ENCODE measurements around the gene LRRK1.
"Not testable (repeated sequence)": the region's sequence is repeated elsewhere in the genome, so short reads cannot be mapped to it uniquely, and the experiment has no call there.

The LRRK1 gene

DNA sequence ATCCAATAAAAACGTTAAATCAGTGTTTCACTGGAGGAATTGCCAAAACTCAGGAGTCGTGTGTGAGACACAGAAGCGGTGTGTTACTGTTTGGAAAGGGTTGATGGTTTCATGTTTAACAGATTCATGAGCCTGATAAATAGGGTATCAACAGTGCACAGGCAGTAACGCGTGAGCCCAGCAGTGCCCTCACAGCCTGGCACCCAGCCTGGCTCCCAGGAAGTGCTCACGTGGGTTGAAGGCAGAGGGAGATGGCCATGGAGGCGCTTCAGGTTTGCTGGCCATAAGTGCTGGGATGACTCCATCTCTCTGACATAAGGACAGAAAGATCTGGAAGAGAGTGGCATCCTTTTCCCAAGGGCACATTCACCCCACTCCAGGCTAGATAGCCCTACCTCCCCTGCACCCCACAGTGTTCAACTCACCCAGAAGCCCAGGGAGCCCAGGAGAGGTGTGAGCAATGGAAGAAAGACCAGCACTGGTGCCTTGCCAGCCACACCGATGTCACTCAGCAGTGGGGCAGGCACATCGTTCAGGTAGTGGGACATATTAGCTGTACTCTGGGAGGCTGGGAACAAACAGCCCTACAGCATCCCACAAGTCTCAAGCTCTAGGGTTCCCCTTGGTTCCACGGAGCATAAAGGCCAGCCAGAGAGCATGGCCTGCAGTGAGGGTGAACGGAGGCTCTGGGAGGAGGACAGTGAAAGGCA is 164.3 kb downstream of the LRRK1 start:
- DNase-seq: no peak

DNA sequence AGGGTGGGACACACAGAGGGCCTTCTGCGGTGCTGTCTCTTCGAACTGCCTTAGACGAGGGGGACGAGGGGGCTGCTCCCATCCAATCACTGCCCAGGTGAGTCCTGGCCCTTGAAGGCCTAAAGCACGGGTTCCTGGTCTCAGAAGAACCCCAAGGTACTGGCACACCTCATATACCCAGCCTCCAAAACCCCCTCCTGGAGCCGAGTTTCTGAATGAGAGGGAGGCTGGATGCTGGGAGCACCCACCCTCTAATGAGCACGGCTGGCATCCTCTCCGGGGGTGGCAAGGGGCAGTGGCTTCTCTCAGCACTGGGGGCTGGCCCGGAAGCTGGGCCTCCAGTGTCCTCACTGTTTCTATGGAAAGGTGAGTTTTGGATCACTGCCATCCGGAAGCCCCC is 165.6 kb downstream of the LRRK1 start:
- no peak for DNase-seq

- no peak for DNase-seq
Measured at GRCh38 chr15:101085311-101085700, 166.1 kb downstream of the LRRK1 start.

GRCh38 chr15:101086394-101087171 is 167.4 kb downstream of the LRRK1 start:
- no peak for DNase-seq

GRCh38 chr15:101087172-101087769 is 168.1 kb downstream of the LRRK1 start:
- DNase-seq: no peak

- DNase-seq: no peak
Measured at GRCh38 chr15:101088271-101088670, 169.1 kb downstream of the LRRK1 start.

DNA sequence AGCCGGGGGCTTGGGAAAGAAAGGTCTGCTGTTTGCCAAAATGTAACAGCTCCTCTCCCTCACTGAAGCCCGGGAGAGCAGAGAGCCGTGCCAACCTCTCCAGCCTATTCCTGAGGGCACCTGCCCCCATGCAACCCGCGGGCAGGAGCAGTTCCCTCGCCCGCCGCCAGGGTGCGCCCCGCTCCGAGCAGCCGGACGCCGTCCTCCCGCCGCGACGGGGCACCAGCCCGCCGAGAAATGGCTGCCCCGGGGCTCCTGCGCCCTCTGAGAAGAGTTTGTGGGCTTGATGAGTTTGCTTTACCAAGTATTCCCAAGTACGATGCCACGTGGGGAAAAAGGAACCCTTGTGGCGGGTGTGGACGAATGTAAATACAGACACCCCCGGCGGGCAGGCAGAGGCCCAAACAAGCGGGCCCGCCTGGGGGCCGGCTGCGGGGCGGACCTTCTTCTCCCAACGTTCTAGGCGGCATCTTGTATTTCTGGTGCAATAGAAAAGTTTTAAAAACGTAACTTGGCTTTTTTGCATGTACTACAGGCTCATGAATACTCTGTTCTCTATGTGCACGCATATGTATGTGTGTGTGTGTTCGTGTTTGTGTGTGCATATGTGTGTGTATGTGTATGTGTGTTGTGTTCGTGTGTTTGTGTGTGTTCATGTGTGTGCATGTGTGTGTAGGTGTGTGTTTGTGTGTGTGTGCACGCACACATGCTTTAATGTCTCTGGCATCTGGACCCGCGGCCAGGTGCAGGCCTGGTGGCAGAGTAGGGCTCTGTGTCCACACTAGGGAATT is 169.8 kb downstream of the LRRK1 start:
- DNase-seq: peak; percentile 22

DNA sequence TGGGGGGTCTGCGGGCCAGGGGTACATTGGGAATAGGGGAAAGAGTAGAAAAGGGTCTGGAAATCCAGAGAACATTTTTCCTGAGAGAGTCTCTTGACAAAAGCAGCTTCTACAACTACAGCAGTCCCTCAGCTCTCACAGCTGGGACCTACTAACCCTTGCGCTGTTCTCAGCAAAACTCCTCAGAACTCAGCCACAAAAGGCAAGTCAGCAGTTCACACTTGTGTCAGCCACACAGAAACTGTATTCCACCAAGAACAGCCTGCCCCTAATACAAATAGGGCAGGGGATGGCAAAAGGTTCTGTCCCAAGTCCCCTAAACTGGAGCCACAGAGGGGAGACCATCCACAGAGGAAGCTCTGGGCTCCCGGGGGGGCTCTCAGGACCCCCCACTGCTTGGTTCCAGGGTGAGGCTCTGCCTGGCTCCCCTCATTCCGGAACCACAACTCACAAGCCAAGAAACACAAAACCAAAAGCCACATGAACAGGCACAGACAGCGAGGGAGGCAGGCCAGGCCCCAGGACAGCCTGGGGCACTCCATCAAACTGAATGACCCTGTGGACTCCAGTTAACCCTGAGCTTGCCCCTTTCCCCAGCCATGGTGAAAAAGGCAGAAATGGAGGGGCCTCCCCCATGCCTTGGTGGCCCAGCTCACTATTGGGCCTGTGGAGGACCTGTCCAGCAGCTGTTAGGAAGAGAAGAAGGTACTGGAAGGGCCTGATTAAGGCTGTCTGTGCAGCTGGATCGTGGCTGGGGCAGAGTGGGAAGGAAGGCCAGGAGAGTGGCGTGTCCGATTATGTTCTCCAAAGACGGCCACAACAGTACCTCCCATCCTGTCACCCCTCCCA is 170.6 kb downstream of the LRRK1 start:
- DNase-seq: no peak

DNA sequence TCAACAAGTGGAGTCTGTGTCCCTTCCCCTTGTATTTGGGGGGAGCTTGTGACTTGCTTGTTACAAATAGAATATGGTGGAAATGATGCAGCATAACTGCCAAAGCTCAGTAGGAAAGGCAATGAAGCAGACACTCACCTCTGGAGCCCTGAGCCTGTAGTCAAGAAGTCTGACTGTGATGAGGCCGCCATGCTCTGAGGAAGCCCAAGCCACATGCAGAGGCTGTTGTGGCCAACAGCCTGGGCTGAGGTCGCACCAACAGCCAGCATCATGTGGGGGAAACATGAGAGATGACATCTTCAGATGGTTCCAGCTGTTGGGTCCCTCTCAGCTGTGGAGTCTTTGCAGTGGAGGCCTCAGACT is 171.3 kb downstream of the LRRK1 start:
- no peak for DNase-seq

DNA sequence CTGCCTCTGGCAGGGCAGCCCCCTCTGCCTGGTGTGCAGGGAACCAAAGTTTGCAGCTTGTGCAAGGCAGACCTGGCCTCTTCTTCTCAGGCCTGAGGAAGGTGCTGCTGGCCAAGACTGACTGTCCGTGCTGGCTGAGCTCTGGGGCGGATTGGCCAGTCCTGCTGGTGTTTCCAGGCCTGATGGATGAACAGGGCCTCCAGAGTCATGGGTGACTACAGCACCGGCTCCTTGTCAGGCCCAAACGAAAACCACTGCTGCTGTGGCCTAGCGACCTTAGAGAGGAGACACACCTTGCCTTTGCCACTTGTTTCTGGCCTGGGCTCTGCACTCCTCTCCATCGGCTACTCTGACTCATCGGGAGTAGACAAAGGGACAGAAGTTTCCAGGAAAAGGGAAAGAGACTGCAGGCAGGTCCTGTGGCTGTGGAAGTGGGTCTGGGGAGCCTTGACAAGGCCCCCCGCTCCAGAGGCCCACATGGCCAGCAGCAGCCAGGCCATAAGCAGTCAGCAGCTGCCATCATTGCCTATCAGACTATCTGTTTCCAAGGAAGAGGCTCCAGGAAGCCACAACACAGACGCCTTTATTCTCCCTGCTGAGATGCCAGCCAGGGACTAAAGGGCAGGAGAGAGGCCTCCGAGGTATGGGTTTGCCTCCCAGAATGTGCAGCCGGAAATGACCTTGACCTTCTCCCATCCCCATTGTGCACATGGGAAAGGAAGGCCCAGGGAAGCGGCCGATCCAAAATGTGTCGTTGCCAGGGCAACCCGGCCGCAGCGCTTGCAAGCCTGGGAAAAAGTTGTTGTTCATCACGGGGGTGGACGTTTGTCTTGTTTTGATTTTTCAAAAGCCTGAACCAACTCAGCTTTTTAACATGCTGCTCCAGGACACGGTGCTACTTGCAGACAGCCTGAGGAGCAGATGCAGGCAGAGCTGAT is 172.2 kb downstream of the LRRK1 start:
- no peak for DNase-seq

DNA sequence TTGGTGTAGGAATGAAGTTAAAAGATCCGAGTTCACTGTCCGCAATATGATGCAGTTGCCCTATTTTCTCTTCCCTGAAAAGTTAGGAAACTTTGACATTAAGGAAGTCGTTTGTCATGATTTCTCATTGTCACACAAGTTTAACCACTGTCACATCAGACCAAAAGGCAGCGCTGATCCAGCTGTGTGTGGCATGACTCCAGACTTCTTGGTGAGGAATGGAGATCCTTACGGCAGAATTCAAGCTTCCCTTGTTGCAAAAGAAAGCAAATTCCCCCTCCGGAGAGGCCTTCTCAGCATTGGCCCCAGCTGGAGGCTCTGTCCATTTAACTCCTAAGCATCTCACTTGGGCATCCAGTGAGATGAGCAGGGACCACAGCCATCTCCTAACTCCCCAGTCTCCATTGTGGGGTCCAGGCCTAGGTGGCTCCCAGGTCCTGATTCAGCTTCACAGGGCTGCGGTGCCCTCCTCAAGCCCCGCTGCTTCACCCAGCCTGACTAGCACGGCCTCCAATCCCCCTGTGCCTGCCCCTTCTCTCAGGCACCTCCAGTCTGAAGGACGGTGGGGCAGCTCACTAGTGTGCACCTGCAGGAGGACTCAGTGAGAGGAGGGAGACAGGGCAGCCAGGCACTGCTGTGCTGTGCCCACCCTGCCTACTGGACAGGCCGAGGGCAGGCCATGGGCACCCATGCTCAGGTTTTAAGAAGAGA is 173.2 kb downstream of the LRRK1 start:
- DNase-seq: no peak

GRCh38 chr15:101092867-101093202 is 173.7 kb downstream of the LRRK1 start:
- DNase-seq: no peak

GRCh38 chr15:101093958-101094357 is 174.8 kb downstream of the LRRK1 start:
- DNase-seq: no peak

DNA sequence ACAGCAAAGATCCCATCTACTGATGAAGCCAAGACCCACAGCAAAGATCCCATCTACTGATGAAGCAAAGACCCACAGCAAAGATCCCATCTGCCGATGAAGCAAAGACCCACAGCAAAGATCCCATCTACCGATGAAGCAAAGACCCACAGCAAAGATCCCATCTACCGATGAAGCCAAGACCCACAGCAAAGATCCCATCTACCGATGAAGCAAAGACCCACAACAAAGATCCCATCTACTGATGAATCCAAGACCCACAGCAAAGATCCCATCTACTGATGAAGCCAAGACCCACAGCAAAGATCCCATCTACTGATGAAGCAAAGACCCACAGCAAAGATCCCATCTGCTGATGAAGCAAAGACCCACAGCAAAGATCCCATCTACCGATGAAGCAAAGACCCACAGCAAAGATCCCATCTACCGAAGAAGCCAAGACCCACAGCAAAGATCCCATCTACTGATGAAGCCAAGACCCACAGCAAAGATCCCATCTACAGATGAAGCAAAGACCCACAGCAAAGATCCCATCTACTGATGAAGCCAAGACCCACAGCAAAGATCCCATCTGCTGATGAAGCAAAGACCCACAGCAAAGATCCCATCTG is 176.7 kb downstream of the LRRK1 start:
- not testable (repeated sequence) for DNase-seq

DNA sequence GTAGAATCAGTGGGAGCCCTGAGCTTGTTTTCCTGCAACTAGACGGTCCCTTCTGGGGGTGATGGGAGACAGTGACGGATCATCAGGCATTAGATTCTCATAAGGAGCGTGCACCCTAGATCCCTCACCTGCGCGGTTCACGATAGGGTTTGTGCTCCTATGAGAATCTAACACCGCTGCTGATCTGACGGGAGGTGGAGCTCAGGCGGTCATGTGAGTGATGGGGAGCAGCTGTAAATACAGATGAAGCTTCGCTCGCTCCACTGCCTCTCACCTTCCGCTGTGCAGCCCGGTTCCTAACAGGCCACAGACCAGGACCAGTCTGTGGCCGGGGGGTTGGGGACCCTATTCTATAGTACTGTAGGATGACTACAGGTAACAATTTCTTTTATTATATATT is 178.0 kb downstream of the LRRK1 start:
- DNase-seq: peak in 1 of 2 experiments; percentile 9

GRCh38 chr15:101099183-101099582 is 180.0 kb downstream of the LRRK1 start:
- DNase-seq: no peak

- DNase-seq: no peak
Measured at GRCh38 chr15:101100118-101100517, 181.0 kb downstream of the LRRK1 start.

DNA sequence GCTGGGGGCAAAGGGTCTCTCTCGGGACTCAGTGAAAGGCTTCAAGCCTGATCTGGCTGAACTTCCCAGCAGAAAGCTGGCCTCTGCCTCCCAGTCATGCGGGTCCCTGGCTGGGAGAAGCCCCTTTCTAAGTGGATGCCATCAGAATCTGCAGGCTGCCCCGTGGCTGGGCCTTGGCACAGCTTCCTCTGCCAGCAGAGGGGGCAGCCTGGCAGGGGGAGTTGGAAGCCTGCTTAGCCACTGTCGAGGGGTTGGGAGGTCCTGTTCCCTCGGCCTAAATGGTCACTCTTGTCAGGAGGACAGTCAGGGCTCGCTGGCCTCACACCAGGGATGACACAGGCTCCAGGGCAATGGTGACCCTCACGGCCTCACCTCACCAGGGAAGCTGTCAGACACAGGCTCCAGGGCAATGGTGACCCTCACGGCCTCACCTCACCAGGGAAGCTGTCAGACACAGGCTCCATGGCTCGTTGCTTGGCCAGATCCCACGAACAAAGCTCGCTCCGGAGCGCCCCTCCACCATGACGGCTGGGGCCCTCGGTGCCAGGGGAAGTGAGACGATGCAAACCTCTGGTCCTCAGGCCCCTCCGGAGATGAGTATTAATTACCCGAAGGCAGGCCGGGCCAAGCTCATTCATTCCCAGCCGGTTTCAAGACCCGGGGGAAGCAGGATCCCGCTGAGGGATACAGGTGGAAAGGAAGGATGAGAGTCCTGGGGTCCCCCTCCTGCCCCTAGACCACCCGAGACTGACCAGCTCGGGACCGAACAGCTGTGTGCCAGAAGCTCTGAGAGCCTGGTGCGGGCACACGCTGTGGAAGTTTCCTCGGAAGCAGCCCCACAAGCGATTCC is 181.7 kb downstream of the LRRK1 start:
- no peak for DNase-seq

DNA sequence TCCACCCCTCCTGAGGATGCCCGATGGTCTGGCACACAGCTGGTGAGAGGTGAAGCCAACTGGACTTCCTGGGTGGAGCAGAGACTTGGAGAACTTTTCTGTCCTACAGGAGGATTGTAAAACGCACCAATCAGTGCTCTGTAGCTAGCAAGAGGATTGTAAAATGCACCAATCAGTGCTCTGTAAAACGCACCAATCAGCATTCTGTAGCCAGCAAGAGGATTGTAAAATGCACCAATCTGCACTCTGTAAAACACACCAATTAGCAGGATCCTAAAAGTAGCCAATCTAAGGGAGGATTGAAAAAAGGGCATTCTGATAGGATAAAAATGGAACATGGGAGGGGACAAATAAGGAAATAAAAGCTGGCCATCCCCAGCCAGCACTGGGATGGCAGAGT is 182.5 kb downstream of the LRRK1 start:
- no peak for DNase-seq

Measured in SHP77 (cell line).